GM19193 (cell line): ENCODE data around the gene AP2S1.

Source experiments
- POLR2A ChIP-seq: IDR thresholded peaks from 4 replicates; pipeline ENCODE4 v1.6.1; 2011; ENCODE audit not compliant: insufficient read depth, insufficient read length; ENCODE audit errors: extremely low read depth

AP2S1 gene

GRCh38 chr19:46850228-46851203 lies at the start of gene AP2S1:
Gene AP2S1, minus strand, starts transcription at chr19:46850846. Its CDS starts 80 bp downstream, at chr19:46850766.
- peak; percentile 79 for TF ChIP-seq POLR2A

DNA sequence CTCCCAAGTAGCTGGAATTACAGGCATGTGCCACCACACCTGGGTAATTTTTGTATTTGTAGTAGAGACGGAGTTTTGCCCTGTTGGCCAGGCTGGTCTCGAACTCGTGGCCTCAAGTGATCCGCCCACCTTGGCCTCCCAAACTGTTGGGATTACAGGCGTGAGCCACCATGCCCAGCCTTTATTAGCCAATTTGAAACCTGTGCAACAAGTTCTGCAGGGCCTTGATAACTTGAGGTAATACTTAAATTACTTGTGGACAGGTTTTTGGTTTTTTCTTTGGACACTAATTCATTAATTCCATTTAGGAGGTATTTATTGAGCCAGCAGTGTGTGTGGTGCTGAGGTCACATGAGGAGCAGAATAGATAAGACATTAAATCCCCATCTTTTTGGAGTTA lies 49.7 kb upstream of the AP2S1 start:
- TF ChIP-seq POLR2A, result no peak

DNA sequence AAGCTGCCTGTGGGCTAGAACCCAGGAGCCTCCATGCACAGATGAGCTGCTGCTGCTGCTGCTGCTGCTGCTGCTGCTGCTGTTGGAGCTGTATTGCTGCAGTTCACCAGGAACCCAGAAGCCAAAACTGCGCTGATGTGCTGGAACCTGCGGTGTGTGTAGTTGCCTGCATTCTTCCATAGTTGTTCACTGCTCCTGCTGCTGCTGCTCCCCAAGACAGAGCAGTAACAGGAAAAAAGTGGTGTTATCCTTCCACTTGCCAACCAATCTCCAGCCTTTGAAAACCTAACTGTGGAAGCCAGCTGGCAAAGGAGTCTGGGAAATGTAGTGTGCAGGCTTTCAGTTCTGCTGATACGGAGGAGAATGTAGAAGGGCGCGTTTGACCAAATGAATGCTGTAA lies 48.1 kb upstream of the AP2S1 start:
- TF ChIP-seq POLR2A, result no peak

DNA sequence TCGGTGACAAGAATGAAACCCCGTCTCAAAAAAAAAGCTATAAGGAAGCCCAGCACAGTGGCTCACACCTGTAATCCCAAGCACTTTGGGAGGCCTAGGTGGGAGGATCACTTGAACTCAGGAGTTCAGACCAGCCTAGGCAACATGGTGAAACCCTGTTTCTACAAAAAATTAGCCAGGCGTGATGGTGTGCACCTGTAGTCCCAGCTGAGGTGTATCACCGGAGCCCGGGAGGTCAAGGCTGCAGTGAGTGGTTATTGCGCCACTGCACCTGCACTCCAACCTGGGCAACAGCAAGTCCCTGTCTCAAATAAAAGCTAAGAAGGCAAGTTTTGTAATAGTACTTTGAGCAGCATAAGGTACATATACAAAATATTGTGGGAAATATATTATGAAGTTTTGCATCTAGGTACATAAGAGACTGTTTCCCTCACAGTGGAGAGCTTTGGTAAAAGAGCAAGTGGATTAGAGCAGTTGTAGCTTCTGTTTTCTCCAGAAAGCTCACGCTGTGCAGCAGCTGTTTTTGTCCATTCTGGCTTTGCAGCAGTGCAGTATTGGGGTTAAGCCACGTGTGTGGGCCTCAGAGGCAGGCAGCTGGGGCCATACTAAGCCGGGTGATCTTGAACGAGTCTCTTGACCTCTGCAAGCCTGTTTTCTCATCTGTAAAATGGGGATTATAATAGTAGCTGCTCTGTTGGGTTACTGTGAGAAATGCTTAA lies 45.6 kb upstream of the AP2S1 start:
- TF ChIP-seq POLR2A, result no peak

GRCh38 chr19:46892252-46893179 lies 41.9 kb upstream of the AP2S1 start:
- no peak for TF ChIP-seq POLR2A

DNA sequence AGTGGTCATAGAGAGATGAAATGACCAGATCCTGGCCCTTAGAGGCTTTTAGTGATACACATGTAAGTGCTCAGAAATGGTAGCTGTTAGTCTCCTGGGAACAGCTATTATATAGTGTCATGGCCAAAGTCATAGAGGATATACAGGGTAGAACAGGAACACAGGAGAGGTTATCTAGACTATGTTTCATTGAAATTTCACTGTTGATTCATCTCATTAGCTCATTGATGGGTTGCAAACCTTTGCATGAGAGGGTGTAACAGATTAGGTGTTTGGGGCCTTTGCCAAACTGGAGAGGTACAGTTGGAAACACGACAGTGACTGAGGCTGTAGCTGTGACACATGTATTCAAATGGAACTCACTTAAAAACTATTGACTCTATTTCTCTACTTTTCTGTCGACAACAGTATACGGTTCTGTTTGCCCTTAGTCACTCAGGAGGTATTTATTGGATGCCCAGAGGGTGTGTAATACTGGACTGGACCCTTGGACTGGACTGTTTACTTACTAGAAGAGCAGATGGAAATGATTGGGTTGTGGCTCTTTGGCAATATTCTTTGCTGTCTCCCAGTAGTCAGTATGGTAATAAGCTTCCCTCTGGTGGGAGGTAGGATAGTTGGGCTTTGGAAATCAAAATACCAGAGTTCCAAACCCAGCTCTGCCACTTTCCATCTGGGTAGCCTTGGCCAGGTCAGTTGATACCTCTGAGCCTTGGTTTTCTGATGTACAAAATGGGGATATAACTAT lies 40.0 kb upstream of the AP2S1 start:
- no peak for TF ChIP-seq POLR2A

DNA sequence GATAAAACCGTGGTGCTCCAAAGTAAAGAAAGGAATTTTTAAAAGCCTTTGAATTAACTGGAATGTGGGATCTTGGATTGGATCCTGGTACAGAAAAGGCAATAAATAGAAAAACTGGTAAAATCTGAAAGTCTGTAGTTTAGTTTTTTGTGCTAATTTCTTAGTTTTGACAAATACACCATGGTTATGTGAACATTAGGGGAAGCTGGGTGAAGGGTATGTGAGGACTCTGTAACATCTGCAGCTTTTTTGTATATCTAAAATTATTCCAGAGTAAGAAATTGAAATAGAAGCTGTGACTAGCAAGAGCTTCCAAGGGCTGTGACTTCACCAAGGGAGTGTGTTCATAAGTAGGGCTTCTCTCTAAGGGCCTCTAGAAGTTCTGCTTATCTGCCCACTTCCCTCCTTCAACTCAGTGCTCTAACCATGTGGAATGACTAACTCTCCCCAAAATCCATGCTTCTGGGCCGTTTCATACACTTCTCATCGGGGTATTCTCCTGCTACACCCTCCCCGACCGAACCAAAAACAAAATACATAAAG lies 36.7 kb upstream of the AP2S1 start:
- TF ChIP-seq POLR2A, result no peak

DNA sequence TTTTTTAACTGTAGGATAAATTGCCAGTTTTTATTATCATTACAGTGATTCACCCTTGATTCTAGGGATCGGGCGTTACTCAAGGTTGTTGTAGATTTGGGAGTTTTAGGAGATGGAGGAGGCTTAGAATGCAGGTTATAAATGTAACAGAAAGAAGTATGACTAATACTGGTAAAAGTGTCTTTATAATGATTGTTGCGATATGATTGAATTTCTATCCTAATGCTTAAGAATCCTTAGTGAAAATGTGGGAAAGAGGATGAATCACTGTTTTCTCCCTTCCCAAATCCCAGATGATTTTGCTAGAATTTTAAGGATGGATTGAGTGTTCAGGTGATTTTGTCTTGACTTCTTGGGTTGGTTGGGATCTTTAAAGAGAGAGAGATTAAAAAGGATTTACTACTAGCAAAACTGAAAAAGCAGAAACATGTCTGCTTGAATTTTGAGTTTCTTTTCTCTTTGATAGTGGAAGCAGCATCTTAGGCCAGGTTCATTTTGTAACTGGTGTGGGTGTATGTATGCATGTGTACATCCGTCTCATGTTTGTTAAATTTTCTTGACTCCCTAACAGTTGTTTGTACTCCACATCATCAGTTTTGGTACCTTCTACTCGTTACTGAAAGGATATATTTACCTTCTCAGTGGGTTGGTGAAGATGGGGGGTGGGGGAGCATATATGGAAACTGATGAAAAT lies 36.0 kb upstream of the AP2S1 start:
- TF ChIP-seq POLR2A, result no peak

DNA sequence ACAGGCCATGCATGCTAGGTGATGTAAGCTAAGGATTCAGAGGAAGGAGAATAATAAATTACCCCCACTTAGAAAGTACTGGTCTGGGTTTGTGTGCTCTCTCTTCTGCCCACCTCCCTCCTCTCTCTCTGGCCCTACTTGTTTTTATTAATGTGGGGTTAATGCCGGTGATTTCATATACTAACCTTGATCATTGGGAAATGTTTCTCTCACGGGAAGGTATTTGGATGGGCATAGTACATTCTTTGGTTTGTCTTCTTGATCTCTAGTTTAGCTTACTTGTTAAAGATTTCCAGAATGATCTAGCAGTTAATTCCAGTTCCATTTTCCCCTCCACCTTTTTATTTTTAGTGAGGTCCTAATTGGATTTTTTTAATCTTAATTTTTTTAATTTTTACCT lies 34.8 kb upstream of the AP2S1 start:
- TF ChIP-seq POLR2A, result no peak

GRCh38 chr19:46882034-46882433 lies 31.4 kb upstream of the AP2S1 start:
- TF ChIP-seq POLR2A, result no peak

DNA sequence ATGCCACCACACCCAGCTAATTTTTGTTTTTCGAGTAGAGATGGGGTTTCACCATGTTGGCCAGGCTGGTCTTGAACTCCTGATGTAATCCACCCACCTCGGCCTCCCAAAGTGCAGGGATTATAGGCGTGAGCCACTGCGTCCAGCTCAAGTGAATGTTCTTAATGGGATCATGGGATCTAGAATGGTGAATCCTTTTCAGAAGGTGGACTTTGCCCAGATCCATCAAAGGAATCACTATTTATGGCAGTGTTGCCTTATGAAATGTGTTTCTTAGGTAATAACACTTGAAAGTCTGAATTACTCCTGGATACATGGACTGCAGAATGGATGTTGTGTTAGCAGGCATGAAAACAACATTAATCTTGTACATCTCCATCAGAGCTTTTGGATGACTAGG lies 30.4 kb upstream of the AP2S1 start:
- TF ChIP-seq POLR2A, result no peak

DNA sequence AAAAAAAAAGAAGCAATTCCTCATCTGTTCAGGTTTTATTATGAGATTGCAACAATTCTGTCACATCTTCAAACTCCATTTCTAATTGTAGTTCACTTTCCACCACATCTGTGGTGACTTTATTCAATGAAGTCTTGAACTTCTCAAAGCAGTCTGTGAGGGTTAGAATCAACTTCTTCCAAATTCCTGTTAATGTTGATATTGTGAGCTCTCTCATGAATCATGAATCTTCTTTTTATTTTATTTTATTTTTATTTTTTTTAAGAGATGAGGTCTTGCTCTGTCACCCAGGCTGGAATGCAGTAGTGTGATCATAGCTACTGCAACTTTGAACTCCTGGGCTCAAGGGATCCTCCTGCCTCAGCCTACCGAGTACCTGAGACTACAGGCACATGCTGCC lies 29.8 kb upstream of the AP2S1 start:
- TF ChIP-seq POLR2A, result no peak
